AG09319 (cell line): Measurements from ENCODE around the gene TBC1D2B.

ENCODE experiments used
- DNase-seq: peaks from one replicate; pipeline ENCODE4 v3.0.0-alpha.2; 2010; ENCODE audit warnings: low read depth; ENCODE audit errors: extremely low read depth
- CTCF ChIP-seq: IDR thresholded peaks from 2 replicates; pipeline ENCODE4 v1.5.1; 2011; ENCODE audit warnings: low read depth, mild to moderate bottlenecking, inconsistent platforms, low read length, moderate library complexity

TBC1D2B gene

GRCh38 chr15:78077053-78077870 lies at the start of gene TBC1D2B:
TBC1D2B (minus strand) TSS chr15:78077711; CDS start chr15:78077652, 59 bp downstream.
- no peak for TF ChIP-seq CTCF
- DNase-seq = no peak

GRCh38 chr15:78125267-78125666 lies 47.8 kb upstream of the TBC1D2B start:
- DNase-seq = no peak
- TF ChIP-seq CTCF = no peak

- no peak for DNase-seq
- no peak for TF ChIP-seq CTCF
These were observed 43.0 kb upstream of the TBC1D2B start for GRCh38 chr15:78120523-78120922.

GRCh38 chr15:78112551-78112950 lies 35.0 kb upstream of the TBC1D2B start:
- TF ChIP-seq CTCF = no peak
- no peak for DNase-seq

- DNase-seq = no peak
- TF ChIP-seq CTCF = no peak
These were observed 34.3 kb upstream of the TBC1D2B start for GRCh38 chr15:78111788-78112187.

- no peak for TF ChIP-seq CTCF
- DNase-seq = no peak
These were observed 33.5 kb upstream of the TBC1D2B start for GRCh38 chr15:78110916-78111475.

GRCh38 chr15:78110096-78110495 lies 32.6 kb upstream of the TBC1D2B start:
- no peak for TF ChIP-seq CTCF
- DNase-seq = no peak
